HG03066 (cell line): ENCODE measurements around the gene JMJD7.

Experiments
- ATAC-seq: cut with Tn5 transposase; IDR thresholded peaks from one replicate; pipeline ENCODE4 v1.9.1; 2021; ENCODE audit warnings: low read depth; ENCODE audit not compliant: unreplicated experiment

The JMJD7 gene

GRCh38 chr15:41857316-41857715 is 29.4 kb downstream of the JMJD7 start:
- ATAC-seq, result no peak

- no peak for ATAC-seq
Measured at GRCh38 chr15:41858756-41859155, 30.9 kb downstream of the JMJD7 start.

DNA sequence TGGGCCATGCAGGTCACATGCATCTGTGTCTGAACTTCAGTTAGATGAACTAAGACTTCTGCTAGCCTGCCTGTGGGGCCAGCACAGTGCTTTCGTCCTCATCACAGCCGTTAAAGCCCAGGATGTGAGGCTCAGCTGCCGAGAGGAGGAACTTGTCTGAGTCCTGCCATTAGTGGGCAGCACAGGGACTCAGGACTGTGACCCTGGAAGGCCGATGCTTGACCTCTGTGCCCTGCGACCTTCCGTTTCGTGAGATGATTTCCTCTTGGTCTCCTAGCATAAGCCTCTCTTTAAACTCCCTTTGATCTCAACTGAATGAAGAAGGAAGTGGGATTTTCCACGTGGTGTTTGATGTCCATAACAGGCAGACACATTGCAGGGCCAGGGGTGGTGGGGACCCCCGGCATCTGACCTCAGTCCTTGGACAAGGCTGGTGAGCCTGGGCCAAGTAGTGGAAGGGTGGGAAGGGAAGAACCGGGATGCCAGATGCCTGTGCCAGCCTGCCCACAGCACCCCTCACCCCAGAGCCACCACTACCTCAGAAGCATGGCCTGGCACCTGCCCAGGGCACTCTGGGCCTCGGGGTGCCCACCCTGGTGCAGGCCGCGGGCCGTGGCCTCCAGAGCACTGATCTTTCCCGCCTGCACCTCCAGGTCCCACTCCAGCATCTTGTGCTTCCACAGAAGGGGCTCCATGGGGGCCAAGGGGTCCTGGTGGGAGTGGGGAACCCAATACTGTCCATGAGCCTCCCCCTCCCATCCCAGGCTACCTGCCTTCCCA is 32.3 kb downstream of the JMJD7 start:
- no peak for ATAC-seq

GRCh38 chr15:41861736-41862356 is 34.0 kb downstream of the JMJD7 start:
- ATAC-seq, result no peak

GRCh38 chr15:41862515-41863116 is 34.7 kb downstream of the JMJD7 start:
- no peak for ATAC-seq

GRCh38 chr15:41865490-41866055 is 37.7 kb downstream of the JMJD7 start:
- ATAC-seq, result no peak

GRCh38 chr15:41866263-41866703 is 38.4 kb downstream of the JMJD7 start:
- ATAC-seq, result no peak

GRCh38 chr15:41866872-41867579 is 39.1 kb downstream of the JMJD7 start:
- ATAC-seq, result no peak

- no peak for ATAC-seq
Measured at GRCh38 chr15:41868321-41868720, 40.4 kb downstream of the JMJD7 start.

- no peak for ATAC-seq
Measured at GRCh38 chr15:41869770-41870688, 42.1 kb downstream of the JMJD7 start.

DNA sequence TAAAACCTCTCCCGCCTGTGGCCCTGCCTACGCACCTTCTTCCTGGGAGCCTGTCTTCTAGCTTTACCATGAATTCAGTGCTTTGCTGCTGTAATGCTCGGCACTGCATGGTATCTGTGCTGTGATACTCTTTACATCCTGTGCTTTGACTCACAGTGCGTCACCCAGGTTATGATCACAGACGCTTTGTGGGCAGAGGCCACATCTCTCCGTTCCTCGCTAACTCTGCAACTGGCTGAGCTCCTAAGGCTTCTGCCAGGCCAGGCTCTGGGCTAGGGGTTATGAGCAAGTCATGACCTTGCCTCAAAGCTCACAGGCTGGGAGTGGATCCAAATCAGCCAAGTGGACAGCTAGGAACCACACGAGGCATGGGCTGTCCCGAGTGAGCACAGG is 42.8 kb downstream of the JMJD7 start:
- ATAC-seq, result no peak

GRCh38 chr15:41871175-41871905 is 43.4 kb downstream of the JMJD7 start:
- ATAC-seq, result no peak

DNA sequence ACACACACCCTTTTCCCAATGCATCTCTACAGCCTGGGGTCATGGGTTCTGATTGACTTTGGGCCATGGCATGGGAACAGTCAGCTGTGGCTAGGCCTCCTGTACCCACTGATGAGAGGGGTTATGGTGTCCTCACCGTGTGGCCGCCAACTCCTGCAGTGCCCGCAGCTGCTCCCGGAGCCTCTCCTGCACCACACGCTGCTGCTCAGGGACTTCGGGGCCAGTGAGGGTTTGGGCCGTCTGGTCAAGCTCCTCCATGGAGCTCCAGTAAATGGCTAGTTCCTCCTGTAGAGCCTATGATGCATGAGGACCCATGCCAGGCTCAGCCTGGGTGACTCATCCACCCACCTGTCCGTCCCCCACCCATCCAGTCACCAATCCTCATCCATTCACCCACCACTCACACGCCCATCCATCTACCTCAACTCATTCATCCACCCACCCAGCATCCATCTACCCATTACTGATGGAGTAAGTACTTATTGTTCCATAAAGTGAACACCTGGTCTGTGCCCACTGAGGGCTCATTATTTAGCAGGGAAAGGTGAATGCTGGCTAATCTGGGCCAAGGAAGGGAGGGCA is 44.4 kb downstream of the JMJD7 start:
- no peak for ATAC-seq

GRCh38 chr15:41873711-41874110 is 45.8 kb downstream of the JMJD7 start:
- ATAC-seq, result no peak

DNA sequence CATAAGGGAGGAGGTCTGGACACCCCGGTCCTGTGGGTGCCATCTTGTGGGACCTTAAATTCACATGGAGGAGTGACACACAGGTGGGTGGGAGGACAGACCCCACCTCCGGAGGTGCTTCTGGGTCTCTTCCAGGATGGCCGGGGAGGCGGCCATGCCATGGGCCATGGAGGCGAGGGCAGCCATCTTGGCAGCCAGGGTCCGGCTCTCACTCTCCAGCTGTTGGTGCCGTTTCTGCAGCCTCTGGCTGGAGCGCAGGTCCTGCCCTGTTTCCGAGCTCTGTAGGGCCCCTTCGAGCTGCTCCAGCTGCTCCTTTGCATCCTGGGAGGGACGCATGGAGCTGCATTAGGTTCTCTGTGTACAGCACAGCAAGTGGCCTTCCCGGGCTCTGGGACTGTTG is 46.8 kb downstream of the JMJD7 start:
- ATAC-seq, result no peak

GRCh38 chr15:41876007-41876406 is 48.1 kb downstream of the JMJD7 start:
- no peak for ATAC-seq

DNA sequence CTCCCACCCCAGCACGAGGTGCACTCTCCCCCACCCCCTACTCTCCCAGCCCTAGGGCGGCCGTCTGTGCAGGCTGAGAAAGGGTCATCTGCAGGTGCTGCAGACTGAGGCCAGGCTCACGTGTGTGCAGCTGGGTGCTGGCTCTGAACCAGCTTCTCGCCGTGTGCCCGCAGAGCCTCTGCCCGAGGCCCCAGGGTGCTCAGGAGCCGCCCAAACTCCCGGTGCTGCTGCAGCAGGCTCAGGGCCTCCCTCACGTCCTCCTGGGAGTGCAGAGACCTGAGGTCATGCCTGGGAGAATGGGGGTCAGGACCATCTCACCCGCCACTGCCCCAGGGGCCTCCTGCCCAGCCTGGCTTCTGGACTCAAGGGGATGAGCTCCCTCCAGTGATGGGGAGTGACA is 48.8 kb downstream of the JMJD7 start:
- no peak for ATAC-seq

DNA sequence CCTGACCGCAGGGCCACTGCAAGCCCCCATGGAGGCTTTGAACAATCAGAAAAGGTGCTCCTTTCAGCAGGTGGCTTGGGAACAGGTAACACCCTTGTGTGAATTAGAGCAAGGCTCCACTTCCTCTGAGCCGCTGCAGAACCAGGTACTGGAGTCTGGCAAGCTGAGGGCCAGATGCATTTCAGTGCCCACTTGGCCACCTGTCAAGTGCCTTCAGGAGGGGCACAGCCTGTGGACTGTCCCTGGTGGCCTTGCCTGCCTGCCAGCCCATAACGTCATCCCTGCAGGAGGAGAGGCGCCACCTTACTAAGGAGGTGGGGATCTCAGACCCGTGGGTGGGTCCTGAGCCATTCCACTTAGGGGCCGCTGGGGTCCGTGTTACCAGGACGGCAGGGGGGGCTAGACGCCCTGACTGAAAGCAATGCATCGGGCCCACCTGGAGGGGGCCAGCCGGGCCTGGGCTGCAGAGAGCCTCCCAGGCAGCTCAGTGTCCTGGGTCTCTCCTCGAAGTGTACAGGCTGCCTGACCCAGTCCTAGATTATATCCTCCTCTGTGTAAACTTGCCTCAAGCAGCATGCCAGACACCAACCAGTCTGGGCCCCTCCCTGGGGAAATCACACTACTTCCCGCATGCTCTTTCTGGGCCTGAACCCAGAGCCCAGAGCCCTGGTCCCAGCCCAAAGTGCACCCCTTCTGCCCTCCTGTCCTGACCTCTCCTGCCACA is 49.9 kb downstream of the JMJD7 start:
- ATAC-seq, result no peak
